Measurements from ENCODE around the gene RABL6.

Gene RABL6

GRCh38 chr9:136835162-136835931, 27.6 kb downstream of the RABL6 start:
- TF ChIP-seq, protein P1, sequence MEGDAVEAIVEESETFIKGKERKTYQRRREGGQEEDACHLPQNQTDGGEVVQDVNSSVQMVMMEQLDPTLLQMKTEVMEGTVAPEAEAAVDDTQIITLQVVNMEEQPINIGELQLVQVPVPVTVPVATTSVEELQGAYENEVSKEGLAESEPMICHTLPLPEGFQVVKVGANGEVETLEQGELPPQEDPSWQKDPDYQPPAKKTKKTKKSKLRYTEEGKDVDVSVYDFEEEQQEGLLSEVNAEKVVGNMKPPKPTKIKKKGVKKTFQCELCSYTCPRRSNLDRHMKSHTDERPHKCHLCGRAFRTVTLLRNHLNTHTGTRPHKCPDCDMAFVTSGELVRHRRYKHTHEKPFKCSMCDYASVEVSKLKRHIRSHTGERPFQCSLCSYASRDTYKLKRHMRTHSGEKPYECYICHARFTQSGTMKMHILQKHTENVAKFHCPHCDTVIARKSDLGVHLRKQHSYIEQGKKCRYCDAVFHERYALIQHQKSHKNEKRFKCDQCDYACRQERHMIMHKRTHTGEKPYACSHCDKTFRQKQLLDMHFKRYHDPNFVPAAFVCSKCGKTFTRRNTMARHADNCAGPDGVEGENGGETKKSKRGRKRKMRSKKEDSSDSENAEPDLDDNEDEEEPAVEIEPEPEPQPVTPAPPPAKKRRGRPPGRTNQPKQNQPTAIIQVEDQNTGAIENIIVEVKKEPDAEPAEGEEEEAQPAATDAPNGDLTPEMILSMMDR (IDR thresholded peaks at IDR 0.05): no peak

DNA sequence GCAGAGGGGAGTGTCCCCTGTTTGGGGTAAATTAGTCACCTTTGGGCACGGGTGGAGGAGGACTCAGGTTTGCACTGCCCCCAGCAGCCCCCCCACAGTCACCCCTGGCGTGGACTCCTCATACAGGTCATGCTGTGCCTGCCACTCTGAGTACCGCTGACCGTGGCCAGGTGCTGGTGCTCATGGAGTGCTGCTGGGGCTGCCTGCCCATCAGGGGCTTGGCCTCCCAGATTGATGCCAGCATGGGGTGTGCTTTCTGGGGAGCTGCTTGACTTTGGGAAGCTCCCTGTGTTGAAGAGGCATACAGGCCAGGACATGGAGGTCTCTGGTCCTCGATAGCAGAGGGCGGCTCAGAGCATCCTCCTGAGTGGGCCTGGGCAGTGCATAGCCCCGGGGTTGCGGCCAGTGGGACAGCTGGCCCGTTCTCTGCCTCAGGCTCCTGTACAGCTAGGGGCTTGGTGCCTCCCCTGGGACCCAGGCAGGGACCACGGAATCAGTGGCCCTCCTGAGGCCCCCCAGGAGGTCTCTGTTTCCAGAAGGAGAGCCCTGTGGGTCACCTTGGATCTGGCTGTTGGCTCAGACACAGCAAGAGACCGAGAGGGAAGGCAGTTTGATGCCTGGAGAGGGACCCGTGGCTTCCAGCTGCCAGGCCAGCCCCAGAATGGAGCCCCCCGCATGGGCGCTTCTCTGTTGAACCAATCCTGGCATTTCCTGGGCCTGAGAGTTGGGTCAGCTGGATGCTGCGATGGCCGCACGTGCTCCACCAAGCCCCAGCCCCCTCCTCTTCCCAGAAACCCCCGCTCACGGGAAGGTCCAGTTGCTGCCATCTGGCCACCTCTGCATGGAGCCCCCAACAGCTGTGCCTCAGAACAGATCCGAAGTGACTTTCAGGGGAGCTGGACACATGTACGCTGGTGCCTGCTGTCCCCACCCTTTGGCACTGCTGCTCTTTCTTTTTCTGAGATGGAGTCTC, 28.5 kb downstream of the RABL6 start:
- TF ChIP-seq, protein P1 (IDR thresholded peaks at IDR 0.05): no peak

DNA sequence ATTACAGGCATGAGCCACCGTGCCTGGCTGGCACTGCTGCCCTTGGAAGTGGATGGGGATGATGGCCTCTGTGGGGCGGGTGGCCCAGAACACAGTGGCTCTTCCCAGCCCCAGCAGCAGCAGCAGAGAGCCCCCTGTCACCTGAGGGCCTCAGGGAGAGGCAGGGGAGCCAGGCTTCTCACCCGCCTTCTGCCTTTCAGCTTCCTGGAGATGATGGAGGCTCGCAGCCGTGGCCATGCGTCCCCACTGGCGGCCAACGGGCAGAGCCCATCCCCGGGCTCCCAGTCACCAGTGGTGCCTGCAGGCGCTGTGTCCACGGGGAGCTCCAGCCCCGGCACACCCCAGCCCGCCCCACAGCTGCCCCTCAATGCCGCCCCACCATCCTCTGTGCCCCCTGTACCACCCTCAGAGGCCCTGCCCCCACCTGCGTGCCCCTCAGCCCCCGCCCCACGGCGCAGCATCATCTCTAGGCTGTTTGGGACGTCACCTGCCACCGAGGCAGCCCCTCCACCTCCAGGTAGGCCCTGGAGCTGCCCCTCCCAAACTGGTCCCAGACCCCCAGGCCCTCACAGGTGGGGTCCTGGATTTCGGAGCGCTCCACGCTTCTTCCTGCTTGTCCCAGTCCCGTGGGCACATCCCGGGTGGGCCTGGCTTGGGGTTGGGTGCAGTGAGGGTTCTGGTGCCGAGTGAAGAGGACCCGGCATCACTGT, 29.6 kb downstream of the RABL6 start:
- TF ChIP-seq, protein P1 (IDR thresholded peaks at IDR 0.05): no peak

GRCh38 chr9:136838314-136839228, 30.8 kb downstream of the RABL6 start:
- TF ChIP-seq, protein P1 (IDR thresholded peaks at IDR 0.05): no peak

GRCh38 chr9:136839229-136840139, 31.7 kb downstream of the RABL6 start:
- TF ChIP-seq, protein P1 (IDR thresholded peaks at IDR 0.05): no peak

- TF ChIP-seq, protein P1 (IDR thresholded peaks at IDR 0.05): no peak
Measured at GRCh38 chr9:136840140-136840876, 32.6 kb downstream of the RABL6 start.
